Umbilical cord (tissue), 2 donors: ENCODE results near the gene CGB2. TPM values are rescaled to one million over a fixed set of nuclear protein-coding genes. Genes with fewer than 3 reads are reported as not detected.
"Not testable (repeated sequence)": the region's sequence is repeated elsewhere in the genome, so short reads cannot be mapped to it uniquely, and the experiment has no call there.

ENCODE experiments used
- DNase-seq: peaks from one replicate; pipeline ENCODE4 v3.0.0-alpha.2; 2015; ENCODE audit warnings: low spot score
- total RNA-seq: library from RNA; depleted of rRNA; stranded (reverse); fragments of >200 nt; gene quantifications from one replicate; pipeline ENCODE4 v1.2.3, GENCODE V29; 2014; ENCODE audit warnings: low replicate concordance; ENCODE audit not compliant: insufficient read depth

Gene CGB2
- total RNA-seq, 1 donor from 2014 or later = 5.5 TPM

- no peak for DNase-seq
Observed at GRCh38 chr19:49009828-49010227, 21.9 kb upstream of the CGB2 start.

DNA sequence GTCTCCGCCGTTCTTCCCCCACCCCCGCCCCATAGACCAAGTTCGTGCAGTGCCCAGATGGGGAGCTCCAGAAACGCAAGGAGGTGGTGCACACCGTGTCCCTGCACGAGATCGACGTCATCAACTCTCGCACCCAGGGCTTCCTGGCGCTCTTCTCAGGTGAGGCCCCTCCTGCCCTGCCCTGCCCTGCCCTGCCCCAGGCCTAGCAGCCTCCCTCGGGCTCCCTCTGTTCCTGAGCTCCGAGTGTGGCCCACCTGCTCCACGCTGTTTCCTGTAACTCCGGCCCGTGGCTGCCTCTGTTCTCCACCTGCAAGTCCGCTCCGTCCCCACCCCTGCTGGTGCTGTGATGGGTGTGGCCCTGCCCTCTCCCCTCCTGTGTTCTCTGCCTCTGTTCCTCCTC is 21.2 kb upstream of the CGB2 start:
- no peak for DNase-seq

- no peak for DNase-seq
Observed at GRCh38 chr19:49011194-49011593, 20.5 kb upstream of the CGB2 start.

DNA sequence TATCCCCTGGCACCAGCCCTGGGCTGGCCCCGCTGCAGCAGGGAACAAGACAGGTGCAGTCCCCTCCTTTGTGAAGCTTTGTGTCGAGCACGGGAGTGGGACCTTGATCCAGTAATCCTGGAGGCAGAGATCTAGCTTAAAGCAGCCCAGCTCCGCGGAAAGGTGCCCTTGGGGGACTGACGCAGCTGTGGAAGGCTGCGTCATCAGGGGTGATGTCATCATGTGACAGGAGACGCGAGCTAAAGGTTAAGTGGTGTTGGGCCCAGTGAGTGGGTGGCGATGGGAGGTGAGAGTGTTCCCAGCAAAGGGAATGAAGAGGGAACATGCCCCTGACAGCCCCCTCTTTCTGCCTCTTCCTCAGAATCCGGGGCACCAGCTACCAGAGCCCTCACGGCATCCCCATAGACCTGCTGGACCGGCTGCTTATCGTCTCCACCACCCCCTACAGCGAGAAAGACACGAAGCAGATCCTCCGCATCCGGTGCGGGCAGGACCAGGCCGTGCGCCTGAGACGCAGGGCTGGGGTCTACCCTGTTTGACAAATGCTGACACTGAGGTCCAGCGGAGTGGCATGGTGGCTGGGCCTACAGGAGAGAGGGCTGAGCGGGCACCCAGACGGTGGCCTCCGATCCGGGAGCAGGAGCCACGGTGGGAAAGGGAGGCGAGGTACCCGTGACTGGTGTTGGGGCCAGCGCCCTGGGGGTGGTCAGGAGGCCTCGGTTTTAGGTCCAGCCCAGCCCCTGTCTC is 17.4 kb upstream of the CGB2 start:
- DNase-seq = no peak

- no peak for DNase-seq
Observed at GRCh38 chr19:49014870-49015255, 16.8 kb upstream of the CGB2 start.

- no peak for DNase-seq
Observed at GRCh38 chr19:49016067-49016839, 15.4 kb upstream of the CGB2 start.

GRCh38 chr19:49017041-49017665 is 14.5 kb upstream of the CGB2 start, which contains the start of gene LHB:
Gene LHB, minus strand, starts transcription at chr19:49017091. Its CDS starts 10 bp downstream, at chr19:49017081.
- no peak for DNase-seq

DNA sequence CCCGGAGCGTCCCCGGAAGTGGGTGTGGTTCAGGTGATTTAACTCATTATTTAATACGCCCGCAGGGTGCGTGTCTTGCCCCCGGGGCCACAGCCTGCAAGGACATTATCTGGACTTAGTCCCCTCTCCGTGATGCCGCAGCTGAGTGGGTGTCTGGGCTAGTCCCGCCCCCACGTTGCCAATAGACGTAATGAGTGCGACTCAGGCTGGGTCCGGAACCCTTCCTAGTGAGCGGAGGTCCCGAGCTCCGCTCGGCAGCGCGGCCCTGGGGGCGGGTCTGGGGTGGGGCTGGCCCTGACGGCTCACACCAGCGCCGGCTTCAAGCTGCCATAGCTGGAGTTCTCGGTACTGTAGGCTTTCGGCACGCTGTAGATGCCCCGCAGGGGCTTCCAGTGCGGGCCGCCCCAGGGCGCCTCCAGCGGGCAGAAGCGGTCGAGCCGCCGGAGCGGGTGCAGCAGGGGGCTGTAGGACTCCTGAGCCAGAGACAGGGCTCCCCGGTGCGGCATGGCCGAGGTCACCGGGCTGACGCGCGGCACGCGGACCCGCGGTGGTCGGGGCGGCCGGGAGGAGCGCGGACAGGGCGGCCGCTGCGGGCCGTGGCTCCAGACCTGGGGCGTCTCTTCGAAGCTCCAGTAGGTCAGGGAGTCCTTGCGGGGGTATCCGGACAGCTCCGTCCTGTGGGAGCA is 13.9 kb upstream of the CGB2 start:
- DNase-seq = peak; percentile 29

GRCh38 chr19:49018388-49019241 is 13.1 kb upstream of the CGB2 start:
- DNase-seq = not testable (repeated sequence)

- no peak for DNase-seq
Observed at GRCh38 chr19:49019242-49019932, 12.3 kb upstream of the CGB2 start.

- DNase-seq = no peak
Observed at GRCh38 chr19:49020342-49020741, 11.3 kb upstream of the CGB2 start.

GRCh38 chr19:49020931-49021895 is 10.5 kb upstream of the CGB2 start:
- no peak for DNase-seq

GRCh38 chr19:49022116-49022515 is 9.6 kb upstream of the CGB2 start:
- DNase-seq = no peak

DNA sequence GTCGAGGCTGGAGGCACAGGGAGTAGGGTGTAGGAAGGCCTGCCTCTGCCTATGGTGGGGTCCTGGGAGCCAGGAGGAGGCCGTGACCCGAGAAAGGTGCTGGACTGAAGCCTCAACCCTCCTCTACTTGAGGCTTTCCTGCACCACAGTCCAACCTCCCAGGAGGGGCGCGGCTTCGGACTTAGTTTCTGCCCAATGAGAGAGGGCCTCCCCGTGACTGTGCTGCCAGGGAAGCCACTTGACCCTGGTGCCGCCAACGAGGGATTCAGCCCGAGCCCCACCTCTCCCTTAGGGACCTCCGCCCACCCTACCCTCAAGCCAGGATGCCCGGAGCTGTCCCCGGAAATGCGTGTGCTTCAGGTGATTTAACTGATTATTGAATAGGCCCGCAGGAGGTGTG is 7.5 kb upstream of the CGB2 start, which contains the start of gene CGB3:
Gene CGB3 (minus strand): TSS at position 101 of the 400 bp plus-strand sequence. CDS start 362 bp downstream, outside the sequence.
- not testable (repeated sequence) for DNase-seq

- not testable (repeated sequence) for DNase-seq
Observed at GRCh38 chr19:49025088-49025487, 6.6 kb upstream of the CGB2 start.

DNA sequence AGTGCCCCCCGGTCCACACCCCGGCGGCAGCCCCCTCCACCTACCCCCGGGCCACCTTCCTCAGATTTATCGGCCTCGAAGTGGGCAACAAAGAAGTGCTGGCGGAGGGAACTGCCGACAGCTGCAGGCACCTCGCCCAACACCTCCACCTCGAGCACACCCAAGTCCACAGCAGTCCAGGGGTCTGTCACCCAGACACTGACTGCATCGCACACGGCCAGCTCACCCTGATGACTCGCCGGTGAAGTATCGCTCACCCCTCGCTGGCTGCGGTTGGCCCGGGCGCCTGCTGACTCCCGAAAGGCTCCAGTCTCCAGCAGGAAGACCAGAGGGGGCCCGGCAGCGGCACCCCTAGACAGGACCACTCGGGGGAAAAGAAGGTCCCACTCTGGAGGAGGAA is 6.1 kb upstream of the CGB2 start:
- DNase-seq = not testable (repeated sequence)

- not testable (repeated sequence) for DNase-seq
Observed at GRCh38 chr19:49028686-49029085, 3.0 kb upstream of the CGB2 start.

DNA sequence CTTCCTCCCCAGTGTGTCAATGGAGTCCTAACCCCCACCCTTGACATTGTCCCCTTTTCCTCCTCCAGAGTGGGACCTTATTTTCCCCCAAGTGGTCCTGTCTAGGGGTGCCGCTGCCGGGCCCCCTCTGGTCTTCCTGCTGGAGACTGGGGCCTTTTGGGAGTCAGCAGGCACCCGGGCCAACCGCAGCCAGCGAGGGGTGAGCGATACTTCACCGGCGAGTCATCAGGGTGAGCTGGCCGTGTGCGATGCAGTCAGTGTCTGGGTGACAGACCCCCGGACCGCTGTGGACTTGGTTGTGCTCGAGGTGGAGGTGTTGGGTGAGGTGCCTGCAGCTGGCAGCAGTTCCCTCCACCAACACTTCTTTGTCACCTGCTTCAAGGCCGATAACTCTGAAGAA is 1.9 kb upstream of the CGB2 start:
- not testable (repeated sequence) for DNase-seq

GRCh38 chr19:49030323-49030722 is 1.4 kb upstream of the CGB2 start:
- DNase-seq = not testable (repeated sequence)
